ENCODE results near the gene KIAA0408.

DNA sequence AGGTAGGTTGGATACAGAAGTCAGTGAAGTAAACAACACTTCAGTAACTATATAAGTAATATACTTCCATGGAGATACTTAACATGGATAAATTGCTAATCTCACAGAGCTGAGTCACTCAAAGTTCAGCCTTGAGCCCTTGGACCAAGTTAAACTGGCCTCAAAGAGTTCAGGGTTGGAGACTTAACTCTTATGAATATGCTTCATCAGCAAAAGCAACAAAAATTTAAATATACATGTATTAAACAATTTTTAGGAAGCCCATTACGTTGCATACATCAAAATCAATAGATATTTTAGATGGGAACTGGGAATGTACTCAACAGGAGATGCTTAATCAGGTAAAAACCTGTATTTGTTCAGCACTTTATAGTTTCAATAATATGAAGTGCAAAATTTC is 47.7 kb upstream of the KIAA0408 start:
- TF ChIP-seq CTCF (IDR thresholded peaks at IDR 0.05) (no peak), ZFX (IDR thresholded peaks at IDR 0.05; ENCODE audit: borderline replicate concordance) (no peak)

Data from 22Rv1 (cell line).